K562 (cell line): ENCODE results near the gene SNUPN.

ENCODE experiments used
- ARNT ChIP-seq, 2 experiments: fragments of 450-650 bp; IDR thresholded peaks; 2 replicates each; pipeline ENCODE4 v1.6.1; 2016; ENCODE audit warnings: mild to moderate bottlenecking in 1 of 2
- JUNB ChIP-seq: fragments of 450-650 bp; formaldehyde crosslinking; conservative IDR thresholded peaks from 2 replicates; pipeline ENCODE4 v1.4.0; 2020; ENCODE audit warnings: mild to moderate bottlenecking
- ZNF324 ChIP-seq: fragments of 250-450 bp; sonication (Bioruptor Pico); IDR thresholded peaks from 2 replicates; pipeline ENCODE4 v1.4.0; 2020; ENCODE audit warnings: mild to moderate bottlenecking
- TF ChIP-seq, protein P1 (sequence below): fragments of 450-650 bp; IDR thresholded peaks from 2 replicates; pipeline ENCODE4 v1.6.1; 2018; ENCODE audit warnings: mild to moderate bottlenecking, low read depth; ENCODE audit not compliant: partially characterized antibody

DNA sequence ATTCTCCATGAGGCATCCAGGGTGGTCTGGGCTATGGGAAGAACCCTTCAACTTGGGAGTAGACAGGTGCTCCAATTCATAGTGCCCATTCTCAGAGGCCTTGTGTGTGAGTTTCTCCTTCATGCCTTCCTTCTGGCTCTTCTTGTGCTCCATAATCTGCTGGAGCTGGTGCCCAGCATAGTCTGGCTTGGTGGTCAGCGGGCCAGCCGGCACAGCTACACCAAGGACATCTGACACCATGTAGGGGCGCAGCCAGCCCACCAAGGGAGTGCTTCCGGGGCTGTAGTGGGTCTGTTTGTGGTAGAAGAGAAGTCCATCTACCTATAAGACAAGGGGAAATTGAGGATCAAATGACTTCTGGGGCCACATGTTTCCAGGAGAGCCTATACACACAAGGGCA lies 27.2 kb downstream of the SNUPN start:
- no peak for TF ChIP-seq ARNT (IDR thresholded peaks at IDR 0.05)
- TF ChIP-seq JUNB: no peak
- TF ChIP-seq ZNF324 (CRISPR knock-in tag): no peak
- TF ChIP-seq, protein P1, sequence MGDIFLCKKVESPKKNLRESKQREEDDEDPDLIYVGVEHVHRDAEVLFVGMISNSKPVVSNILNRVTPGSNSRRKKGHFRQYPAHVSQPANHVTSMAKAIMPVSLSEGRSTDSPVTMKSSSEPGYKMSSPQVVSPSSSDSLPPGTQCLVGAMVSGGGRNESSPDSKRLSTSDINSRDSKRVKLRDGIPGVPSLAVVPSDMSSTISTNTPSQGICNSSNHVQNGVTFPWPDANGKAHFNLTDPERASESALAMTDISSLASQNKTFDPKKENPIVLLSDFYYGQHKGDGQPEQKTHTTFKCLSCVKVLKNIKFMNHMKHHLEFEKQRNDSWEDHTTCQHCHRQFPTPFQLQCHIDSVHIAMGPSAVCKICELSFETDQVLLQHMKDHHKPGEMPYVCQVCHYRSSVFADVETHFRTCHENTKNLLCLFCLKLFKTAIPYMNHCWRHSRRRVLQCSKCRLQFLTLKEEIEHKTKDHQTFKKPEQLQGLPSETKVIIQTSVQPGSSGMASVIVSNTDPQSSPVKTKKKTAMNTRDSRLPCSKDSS: no peak
